ENCODE data around the gene BANK1. TPM values are rescaled to one million over a fixed set of nuclear protein-coding genes. Genes with fewer than 3 reads are reported as not detected.

Gene BANK1
- total RNA-seq, 1 experiment from 2014 or later, result 3.3 TPM

DNA sequence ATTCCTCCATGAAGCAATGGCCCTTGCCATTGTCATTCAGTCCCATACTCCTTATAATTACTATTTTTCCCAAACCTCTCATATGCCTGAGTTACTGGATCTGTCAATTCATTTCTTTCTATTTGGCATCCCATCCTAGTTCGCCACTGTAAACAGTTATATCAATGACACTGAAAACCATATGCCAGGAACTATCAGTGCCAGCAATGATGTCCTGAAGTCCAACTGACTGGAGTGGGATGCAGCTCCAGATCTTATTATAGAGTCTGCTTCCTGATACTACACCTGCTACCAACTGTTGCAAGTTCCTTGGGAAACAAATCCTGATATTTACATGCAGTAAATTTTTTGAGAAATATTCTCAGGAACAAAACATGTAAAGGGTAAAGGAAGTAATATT is 27.0 kb upstream of the BANK1 start:
- no peak overlapping the region for H3K27ac ChIP-seq (ENCODE audit: low read length)
- no peak overlapping the region for H3K4me3 ChIP-seq (ENCODE audit: low read depth in 2 of 2, low read length in 2 of 2)
- ATAC-seq, result no peak
- no peaks in the 10 kb centered on the region for H3K9me3 ChIP-seq (ENCODE audit: control insufficient read depth, insufficient read depth, low read depth, low read length)
- no TSS peak for BruUV-seq (replicated peaks)
- ChIA-PET CTCF (no interaction called here), POLR2A (no interaction called here)
- intact Hi-C loops (cut with micrococcal nuclease; ENCODE audit: unreplicated experiment), result no loop called here
- H3K4me1 ChIP-seq (ENCODE audit: control insufficient read depth, insufficient read depth, low read length), result no peaks in the 10 kb centered on the region
- no peaks in the 10 kb centered on the region for H3K27me3 ChIP-seq (ENCODE audit: control insufficient read depth, insufficient read depth, low read length)
- no peaks in the 10 kb centered on the region for H3K36me3 ChIP-seq (ENCODE audit: control insufficient read depth, insufficient read depth, low read length)
- DNase-seq (ENCODE audit: low read depth, low spot score), result no peak
- in situ Hi-C loops (cut with HindIII; ENCODE audit: low pct_unique_long_range_greater_than_20kb, low sequenced_read_pairs), result no loop called here
- no peak for TF ChIP-seq SIN3A (IDR thresholded peaks at IDR 0.05; ENCODE audit: borderline replicate concordance, insufficient read depth, low read depth, low read length)
- TF ChIP-seq, protein P1, sequence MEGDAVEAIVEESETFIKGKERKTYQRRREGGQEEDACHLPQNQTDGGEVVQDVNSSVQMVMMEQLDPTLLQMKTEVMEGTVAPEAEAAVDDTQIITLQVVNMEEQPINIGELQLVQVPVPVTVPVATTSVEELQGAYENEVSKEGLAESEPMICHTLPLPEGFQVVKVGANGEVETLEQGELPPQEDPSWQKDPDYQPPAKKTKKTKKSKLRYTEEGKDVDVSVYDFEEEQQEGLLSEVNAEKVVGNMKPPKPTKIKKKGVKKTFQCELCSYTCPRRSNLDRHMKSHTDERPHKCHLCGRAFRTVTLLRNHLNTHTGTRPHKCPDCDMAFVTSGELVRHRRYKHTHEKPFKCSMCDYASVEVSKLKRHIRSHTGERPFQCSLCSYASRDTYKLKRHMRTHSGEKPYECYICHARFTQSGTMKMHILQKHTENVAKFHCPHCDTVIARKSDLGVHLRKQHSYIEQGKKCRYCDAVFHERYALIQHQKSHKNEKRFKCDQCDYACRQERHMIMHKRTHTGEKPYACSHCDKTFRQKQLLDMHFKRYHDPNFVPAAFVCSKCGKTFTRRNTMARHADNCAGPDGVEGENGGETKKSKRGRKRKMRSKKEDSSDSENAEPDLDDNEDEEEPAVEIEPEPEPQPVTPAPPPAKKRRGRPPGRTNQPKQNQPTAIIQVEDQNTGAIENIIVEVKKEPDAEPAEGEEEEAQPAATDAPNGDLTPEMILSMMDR (IDR thresholded peaks at IDR 0.05), result no peak

DNA sequence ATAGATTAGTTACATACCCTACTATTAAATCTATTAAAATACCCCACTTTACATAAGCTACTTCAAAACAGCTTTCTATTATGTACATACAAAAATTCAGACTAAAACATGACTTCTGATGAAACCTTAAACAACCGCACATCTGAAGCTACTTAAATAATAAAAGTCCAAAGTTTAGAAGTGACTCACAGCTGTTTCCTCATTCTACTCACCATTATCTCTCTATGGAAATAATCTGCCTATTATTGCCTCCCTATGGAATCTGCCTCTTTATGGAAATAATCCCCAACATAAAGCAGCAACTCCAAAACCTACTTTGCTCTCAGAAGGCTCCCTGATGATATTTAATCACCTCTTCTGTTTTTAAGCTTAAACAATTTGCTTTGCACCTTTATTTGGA is 15.7 kb upstream of the BANK1 start:
- TF ChIP-seq SIN3A (IDR thresholded peaks at IDR 0.05; ENCODE audit: borderline replicate concordance, insufficient read depth, low read depth, low read length), result no peak
- TF ChIP-seq TCF7L2 (IDR thresholded peaks at IDR 0.05; ENCODE audit: low read depth, low read length), result no peak
- no peak for TF ChIP-seq POLR2AphosphoS5 (IDR thresholded peaks at IDR 0.05; ENCODE audit: low read depth, low read length)
- TF ChIP-seq, protein P1 (IDR thresholded peaks at IDR 0.05), result no peak
- ChIA-PET POLR2A (no interaction called here), CTCF (no interaction called here)
- Histone ChIP-seq H3K36me3 (ENCODE audit: control insufficient read depth, insufficient read depth, low read length) (no peaks in the 10 kb centered on the region), H3K9me3 (ENCODE audit: control insufficient read depth, insufficient read depth, low read depth, low read length) (no peaks in the 10 kb centered on the region), H3K4me3 (ENCODE audit: low read depth in 2 of 2, low read length in 2 of 2) (no peak overlapping the region), H3K27me3 (ENCODE audit: control insufficient read depth, insufficient read depth, low read length) (no peaks in the 10 kb centered on the region), H3K4me1 (ENCODE audit: control insufficient read depth, insufficient read depth, low read length) (no peaks in the 10 kb centered on the region), H3K27ac (ENCODE audit: low read length) (no peak overlapping the region)
- intact Hi-C loops (cut with micrococcal nuclease; ENCODE audit: unreplicated experiment) (no loop called here), in situ Hi-C loops (cut with HindIII; ENCODE audit: low pct_unique_long_range_greater_than_20kb, low sequenced_read_pairs) (no loop called here)
- ATAC-seq (no peak), DNase-seq (ENCODE audit: low read depth, low spot score) (no peak)
- no TSS peak for BruUV-seq (replicated peaks)

DNA sequence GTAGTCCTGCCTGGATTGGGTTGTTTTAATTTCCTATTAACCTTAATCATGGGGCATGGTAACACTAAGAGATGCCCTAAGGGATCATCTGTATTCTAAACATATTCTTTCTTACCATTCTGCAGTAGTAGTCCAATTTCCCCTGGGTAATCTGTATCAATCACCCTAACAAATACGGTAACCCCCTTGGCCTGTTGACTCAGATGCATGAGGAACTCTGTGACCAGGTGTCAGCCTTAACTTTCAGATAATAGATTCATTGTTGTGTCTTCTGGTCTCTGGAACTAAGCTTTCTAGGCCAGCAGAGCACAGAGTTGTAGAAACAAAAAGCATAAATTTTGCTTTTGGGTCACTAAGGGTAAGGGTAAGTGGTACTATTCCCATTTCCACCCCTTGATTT is 13.1 kb upstream of the BANK1 start:
- no TSS peak for BruUV-seq (replicated peaks)
- H3K27ac ChIP-seq (ENCODE audit: low read length), result no peak overlapping the region
- intact Hi-C loops (cut with micrococcal nuclease; ENCODE audit: unreplicated experiment) (no loop called here), in situ Hi-C loops (cut with HindIII; ENCODE audit: low pct_unique_long_range_greater_than_20kb, low sequenced_read_pairs) (no loop called here)
- H3K4me1 ChIP-seq (ENCODE audit: control insufficient read depth, insufficient read depth, low read length), result no peaks in the 10 kb centered on the region
- ChIA-PET POLR2A (interaction anchor here (0.6 kb wide), 1 partner anchor 48 kb away, joined by 5 read pairs; no protein-coding TSS in a partner anchor), CTCF (interaction anchor here (0.7 kb wide), 1 partner anchor 14 kb away, joined by 3 read pairs; no protein-coding TSS in a partner anchor)
- no peaks in the 10 kb centered on the region for H3K9me3 ChIP-seq (ENCODE audit: control insufficient read depth, insufficient read depth, low read depth, low read length)
- ATAC-seq (no peak), DNase-seq (ENCODE audit: low read depth, low spot score) (no peak)
- H3K27me3 ChIP-seq (ENCODE audit: control insufficient read depth, insufficient read depth, low read length), result no peaks in the 10 kb centered on the region
- H3K4me3 ChIP-seq (ENCODE audit: low read depth in 2 of 2, low read length in 2 of 2), result no peak overlapping the region
- no peaks in the 10 kb centered on the region for H3K36me3 ChIP-seq (ENCODE audit: control insufficient read depth, insufficient read depth, low read length)
- TF ChIP-seq TCF7L2 (IDR thresholded peaks at IDR 0.05; ENCODE audit: low read depth, low read length) (no peak), SIN3A (IDR thresholded peaks at IDR 0.05; ENCODE audit: borderline replicate concordance, insufficient read depth, low read depth, low read length) (no peak), POLR2AphosphoS5 (IDR thresholded peaks at IDR 0.05; ENCODE audit: low read depth, low read length) (no peak)
- TF ChIP-seq, protein P2, sequence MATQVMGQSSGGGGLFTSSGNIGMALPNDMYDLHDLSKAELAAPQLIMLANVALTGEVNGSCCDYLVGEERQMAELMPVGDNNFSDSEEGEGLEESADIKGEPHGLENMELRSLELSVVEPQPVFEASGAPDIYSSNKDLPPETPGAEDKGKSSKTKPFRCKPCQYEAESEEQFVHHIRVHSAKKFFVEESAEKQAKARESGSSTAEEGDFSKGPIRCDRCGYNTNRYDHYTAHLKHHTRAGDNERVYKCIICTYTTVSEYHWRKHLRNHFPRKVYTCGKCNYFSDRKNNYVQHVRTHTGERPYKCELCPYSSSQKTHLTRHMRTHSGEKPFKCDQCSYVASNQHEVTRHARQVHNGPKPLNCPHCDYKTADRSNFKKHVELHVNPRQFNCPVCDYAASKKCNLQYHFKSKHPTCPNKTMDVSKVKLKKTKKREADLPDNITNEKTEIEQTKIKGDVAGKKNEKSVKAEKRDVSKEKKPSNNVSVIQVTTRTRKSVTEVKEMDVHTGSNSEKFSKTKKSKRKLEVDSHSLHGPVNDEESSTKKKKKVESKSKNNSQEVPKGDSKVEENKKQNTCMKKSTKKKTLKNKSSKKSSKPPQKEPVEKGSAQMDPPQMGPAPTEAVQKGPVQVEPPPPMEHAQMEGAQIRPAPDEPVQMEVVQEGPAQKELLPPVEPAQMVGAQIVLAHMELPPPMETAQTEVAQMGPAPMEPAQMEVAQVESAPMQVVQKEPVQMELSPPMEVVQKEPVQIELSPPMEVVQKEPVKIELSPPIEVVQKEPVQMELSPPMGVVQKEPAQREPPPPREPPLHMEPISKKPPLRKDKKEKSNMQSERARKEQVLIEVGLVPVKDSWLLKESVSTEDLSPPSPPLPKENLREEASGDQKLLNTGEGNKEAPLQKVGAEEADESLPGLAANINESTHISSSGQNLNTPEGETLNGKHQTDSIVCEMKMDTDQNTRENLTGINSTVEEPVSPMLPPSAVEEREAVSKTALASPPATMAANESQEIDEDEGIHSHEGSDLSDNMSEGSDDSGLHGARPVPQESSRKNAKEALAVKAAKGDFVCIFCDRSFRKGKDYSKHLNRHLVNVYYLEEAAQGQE (IDR thresholded peaks at IDR 0.05; ENCODE audit: insufficient read depth in 1 of 2, low read depth in 2 of 2, low read length in 1 of 2), result no peak
- TF ChIP-seq, protein P1 (IDR thresholded peaks at IDR 0.05), result no peak

Data from Panc1 (cell line).